T-helper 1 cell (primary cell): ENCODE data around the gene CGN.

Experiments used
- DNase-seq, 5 donors: peaks; one replicate each; pipeline ENCODE4 v3.0.0-alpha.2; 2012 to 2020

The CGN gene

DNA sequence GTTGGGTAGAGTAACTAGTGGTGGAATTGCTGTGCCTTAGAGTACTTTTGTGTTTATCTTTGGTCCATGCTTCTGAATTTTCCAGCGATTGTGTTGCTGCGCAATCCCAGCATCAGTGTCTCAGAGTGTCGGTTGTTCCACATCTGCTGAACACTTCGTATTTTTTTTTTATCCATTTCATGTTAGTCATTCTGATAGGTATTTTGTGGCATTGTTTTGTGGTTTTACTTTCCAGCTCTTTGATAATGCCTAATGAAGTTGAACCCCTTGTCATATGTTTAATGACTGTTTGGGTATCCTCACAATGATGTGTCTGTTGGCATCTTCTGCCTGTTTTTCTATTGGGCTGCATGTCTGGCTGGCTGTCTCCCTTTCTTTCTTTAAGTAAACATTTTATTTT, 42.5 kb downstream of the CGN start:
- no peak for DNase-seq

- DNase-seq: no peak
Observed at GRCh38 chr1:151556052-151556451, 44.9 kb downstream of the CGN start.

- no peak for DNase-seq
Observed at GRCh38 chr1:151562661-151563060, 51.5 kb downstream of the CGN start.

DNA sequence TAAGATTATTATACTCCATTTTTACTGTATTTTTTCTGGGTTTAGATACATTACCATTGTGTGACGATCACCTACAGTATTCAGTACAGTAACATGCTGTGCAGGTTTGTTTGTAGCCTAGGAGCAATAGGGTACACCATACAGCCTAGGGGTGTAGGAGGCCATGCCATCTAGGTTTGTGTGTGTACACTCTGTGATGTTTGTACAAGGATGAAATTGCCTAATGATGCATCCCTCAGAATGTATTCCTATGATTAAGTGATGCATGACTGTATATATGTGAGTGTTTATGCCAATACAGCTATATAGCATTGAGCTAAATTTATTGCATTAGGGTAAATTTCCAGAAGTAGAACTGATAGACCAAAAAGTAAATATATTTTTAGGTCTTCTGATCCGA, 52.2 kb downstream of the CGN start:
- DNase-seq: no peak

- DNase-seq: no peak
Observed at GRCh38 chr1:151565502-151566189, 54.5 kb downstream of the CGN start.

GRCh38 chr1:151568626-151569088, 57.5 kb downstream of the CGN start:
- DNase-seq: peak in 2 of 5 donors; percentile 9 to 13

DNA sequence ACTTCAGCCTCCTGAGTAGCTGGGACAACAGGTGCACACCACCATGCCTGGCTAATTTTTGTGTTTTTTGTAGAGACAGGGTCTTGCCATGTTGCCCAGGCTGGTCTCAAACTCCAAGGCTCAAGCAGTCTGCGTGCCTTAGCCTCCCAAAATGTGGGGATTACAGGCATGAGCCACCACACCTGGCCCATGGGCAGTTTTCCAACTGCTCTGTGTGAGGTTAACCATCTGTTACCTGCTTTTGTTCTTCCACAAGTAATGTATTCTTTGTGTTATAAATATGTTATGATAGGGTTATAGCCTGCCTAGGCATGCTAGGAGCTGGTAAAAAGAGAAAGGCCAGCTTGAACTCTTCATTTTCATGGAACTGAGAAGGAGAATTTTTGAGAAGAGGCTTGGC, 59.6 kb downstream of the CGN start:
- no peak for DNase-seq

DNA sequence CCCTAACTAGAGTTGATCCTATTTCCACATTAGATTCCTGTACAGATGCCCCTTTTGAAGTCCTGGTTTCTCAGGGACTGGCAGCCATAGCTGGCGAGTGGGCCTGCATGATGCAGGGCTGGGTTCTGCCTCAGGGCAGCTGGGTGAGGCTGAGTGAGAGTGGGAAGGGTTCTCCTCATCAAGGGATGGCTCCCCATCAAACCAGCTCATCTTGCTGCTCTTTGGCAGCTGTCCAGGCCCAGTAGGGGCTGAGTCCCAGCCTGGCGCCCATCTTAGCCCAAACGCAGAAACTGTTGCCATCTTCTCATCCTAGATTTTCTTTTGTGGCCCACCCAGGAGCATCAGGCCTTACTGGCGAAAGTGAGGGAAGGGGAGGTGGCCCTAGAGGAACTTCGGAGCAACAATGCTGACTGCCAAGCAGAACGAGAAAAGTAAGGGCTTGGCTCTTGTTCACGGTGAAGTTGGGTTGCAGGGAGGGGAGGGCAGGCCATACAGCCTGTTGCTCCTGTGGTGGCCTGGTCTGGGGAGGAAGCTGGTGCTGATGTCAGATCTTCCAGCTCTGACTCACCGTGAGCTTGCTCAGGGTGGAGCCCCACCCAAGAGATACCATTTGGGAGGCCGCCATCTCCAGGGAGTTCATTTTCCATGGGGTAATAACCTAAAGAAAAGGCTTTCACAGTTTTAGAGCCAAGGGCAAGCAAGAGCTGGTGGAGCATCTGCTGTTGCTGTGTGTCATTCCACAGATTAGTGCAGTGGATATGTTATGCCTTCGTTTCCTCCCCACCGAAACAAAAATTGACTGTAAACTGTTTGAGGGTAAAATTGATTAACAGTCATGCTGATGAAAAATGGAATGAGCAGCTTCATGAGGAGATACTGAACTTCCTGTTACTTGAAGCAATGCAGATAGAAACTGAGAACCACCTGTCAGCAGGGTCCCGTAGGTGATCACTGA, 63.7 kb downstream of the CGN start:
- DNase-seq: peak in 1 of 5 donors; percentile 67

DNA sequence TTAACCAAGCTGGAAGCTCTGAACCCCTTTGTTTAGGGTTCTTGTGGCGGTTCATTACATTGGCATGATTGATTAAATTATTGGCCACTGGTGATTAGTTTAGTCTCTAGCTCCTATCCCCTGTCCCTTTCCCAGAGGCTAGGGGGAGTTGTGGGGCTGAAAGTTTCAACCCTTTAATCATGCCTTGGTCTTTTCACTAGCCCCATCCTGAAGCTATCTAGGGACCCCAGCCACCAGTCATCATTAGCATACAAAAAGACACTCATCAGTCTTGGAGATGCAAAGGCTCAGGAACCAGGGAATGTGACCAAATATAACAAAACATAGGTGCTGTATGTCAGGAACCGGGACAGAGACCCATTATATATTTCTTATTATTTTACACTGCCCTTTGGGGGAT, 66.0 kb downstream of the CGN start:
- no peak for DNase-seq

DNA sequence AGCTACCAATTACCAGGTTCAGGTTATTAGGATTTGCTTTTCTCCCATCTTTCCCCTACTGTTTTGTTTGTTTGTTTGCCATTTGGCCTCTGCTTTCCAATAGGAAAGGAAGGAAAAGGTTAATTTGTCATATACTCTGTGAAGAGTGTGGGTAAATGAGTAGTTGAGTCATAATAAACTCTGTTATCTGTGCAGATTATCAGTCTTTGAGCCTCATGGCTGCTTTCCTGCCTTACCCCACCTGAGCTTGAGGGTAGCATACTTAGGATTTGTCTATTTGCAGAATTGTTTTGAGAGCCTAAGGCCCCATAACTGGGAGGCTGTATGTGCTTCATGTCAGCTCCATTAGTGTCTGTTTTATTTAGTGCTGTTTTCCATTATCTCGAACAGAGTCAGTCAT, 67.8 kb downstream of the CGN start:
- DNase-seq: no peak

DNA sequence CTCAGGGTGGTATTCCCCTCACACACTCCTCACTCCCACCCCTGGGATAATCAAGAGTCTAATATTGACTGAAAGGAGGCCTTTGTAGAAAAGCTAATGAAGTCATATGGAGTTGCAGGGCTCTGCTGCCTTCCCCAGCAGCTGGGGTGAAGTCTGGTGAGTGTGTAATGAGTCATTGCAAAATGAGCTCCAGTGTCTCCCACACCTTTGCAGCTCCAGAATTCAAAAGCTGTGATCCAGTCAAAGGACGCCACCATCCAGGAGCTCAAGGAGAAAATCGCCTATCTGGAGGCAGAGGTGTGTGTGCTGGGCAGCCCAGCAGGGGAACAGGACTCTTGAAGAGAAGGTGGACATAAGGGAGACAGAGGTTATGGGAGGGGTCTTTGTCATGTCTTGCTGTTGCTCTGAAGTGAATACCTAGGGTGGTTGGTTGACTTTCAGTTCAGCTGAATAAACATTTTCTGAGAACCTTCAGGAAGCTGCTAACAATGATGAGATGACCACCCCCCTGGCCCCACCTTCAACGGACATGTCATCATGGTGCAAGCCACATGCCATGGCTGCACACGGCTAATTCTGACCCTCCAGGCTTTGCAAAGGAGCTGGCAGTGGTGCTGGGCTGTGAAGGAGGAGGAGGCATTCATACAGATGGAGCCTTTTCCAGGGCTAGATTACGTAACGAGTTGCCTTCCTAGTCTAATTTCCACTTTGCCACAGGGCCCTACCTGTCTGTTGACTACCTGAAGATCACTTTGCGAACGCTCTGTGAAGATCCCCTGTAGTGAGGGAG, 68.4 kb downstream of the CGN start:
- no peak for DNase-seq

DNA sequence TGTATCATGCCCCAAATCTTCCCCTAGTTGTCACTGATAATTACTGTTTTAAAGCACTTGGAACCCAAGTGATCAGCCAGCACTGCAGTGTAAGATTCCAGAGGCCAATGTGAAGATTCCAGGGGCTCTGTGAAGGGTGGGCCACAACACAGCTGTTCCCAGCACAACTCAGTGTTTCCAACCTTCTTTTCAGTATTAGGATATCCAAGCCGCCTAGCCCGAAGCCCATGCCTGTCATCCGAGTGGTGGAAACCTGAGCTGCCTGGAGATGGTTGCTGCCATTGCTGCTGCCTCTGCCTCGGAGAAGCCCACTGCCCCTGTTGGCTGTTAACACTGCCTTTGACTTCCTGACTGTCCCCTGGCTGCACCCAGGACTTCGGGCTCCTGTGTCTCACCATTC, 70.3 kb downstream of the CGN start:
- no peak for DNase-seq

DNA sequence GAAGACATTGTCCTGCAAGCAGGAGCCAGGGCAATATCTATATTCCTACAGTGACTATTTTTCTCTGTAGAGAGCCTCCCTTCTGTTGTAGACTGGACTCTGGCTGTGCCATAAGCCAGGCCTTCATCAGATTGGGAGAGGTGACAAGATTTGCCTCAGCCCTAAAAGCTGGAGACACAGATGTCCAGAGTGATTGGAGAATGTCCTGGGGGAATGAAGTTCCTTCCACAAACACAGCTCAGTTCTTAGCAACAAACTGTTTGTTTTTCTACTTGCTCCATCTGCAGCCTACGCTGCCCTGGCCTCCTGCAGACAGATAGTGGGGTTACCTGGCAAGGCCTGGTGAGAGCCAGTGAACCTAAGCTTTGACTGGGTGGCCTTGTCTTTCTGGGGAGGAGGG, 70.7 kb downstream of the CGN start:
- no peak for DNase-seq

- no peak for DNase-seq
Observed at GRCh38 chr1:151583796-151584195, 72.6 kb downstream of the CGN start.

DNA sequence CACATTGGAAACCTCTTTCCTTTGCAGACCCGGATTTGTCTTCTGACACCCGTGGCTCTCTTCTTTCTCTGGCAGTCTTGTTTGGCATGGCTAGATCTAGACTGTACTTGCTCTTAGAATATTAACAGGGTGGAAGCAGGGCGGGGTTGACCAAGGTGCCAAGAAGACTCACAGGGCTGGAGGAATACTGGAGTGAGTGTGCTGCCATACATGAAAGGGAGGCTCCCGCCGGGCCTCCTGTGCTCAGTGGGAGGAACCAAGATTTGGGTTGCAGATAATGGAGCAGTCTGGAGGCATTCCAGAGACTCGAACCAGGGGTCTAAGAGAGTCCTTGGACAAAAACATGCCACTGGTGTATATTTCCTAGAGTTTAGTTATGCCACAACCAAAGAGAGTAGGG, 73.1 kb downstream of the CGN start:
- no peak for DNase-seq

DNA sequence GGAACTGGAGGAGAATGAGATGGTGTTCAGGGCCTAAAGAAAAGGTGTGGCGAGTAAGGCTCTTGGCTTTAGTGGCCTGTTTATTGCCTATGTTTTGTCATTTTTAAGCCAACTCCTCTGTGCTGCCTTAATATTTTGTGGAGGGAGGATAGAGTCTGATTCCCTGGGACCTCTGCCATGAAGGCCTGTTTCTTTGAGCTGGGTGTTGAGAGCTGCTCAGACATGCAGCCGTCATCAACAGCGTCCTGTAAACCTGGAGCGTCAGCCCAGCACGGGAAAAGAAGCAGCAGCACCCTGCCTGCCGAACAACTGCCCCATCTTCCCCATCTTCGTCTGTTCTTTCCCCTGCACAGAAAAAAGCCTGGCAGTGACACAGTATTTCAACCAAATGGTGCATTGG, 73.6 kb downstream of the CGN start:
- DNase-seq: no peak

DNA sequence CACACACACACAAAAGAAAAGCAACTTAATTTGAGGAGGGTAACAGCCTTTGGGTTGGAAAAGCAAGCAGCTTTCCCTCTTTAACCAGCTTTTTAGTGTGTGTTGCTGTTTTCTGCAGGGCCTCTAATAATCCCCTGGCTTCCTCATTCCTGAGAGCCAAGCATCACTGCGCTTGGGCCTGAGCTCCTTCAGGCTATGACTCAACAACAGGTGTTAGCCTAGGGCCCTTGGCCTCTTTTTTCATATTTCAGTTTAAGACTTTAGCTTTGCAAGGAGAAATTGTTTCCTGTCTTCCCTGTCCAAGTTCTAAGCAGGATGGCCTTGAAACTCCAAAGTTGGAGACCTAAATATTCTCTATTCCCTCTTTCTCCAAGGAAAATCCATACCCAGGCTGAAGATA, 74.4 kb downstream of the CGN start:
- no peak for DNase-seq
